OCI-LY3 (cell line): ENCODE data around the gene GABARAPL1.
A peak's percentile ranks its signal among the peaks of the same experiment; 100 is the strongest.

Experiments used
- H2AFZ ChIP-seq: fragments of 200-600, 300-600 bp; shearing (Covaris generic); 2 replicates; pipeline ENCODE4 v1.6.0; 2014; ENCODE audit warnings: antibody characterized with exemption, low read depth, low read length
- H3K27ac ChIP-seq: fragments of 200-600, 300-600 bp; sonication (generic); 2 replicates; pipeline ENCODE4 v1.5.1; 2014; ENCODE audit warnings: mild to moderate bottlenecking, low read length, moderate library complexity, mixed read lengths
- H3K27me3 ChIP-seq: fragments of 200-600, 300-600 bp; sonication (generic); 2 replicates; pipeline ENCODE4 v1.6.1; 2014; ENCODE audit warnings: low read depth, low read length, mixed read lengths
- H3K36me3 ChIP-seq: fragments of 200-600, 300-600 bp; sonication (generic); replicated peaks from 2 replicates; pipeline ENCODE3; 2014; ENCODE audit warnings: low read depth, low read length, mixed read lengths
- H3K4me1 ChIP-seq: fragments of 300-600, 200-600 bp; sonication (generic); 2 replicates; pipeline ENCODE4 v1.6.1; 2014; ENCODE audit warnings: low read length, mixed read lengths
- H3K4me2 ChIP-seq: fragments of 200-600, 300-600 bp; sonication (generic); 2 replicates; pipeline ENCODE4 v1.6.1; 2014; ENCODE audit warnings: low read length, mixed read lengths
- H3K4me3 ChIP-seq: fragments of 300-600, 200-600 bp; sonication (generic); 2 replicates; pipeline ENCODE4 v1.5.1; 2014; ENCODE audit warnings: antibody characterized with exemption, mild to moderate bottlenecking, low read length, moderate library complexity
- H3K79me2 ChIP-seq: fragments of 300-600, 200-600 bp; shearing (Covaris generic); 2 replicates; pipeline ENCODE4 v1.6.1; 2014; ENCODE audit warnings: mild to moderate bottlenecking, low read length, mixed read lengths
- H3K9ac ChIP-seq: fragments of 300-600, 200-600 bp; shearing (Covaris generic); 2 replicates; pipeline ENCODE4 v1.6.0; 2014; ENCODE audit warnings: mild to moderate bottlenecking, low read length, moderate library complexity
- H3K9me3 ChIP-seq: fragments of 200-600, 300-600 bp; shearing (Covaris generic); 2 replicates; pipeline ENCODE4 v1.6.1; 2014; ENCODE audit warnings: low read length, mixed read lengths; ENCODE audit not compliant: insufficient read depth
- H4K20me1 ChIP-seq: fragments of 200-600, 300-600 bp; sonication (generic); 2 replicates; pipeline ENCODE4 v1.6.1; 2016; ENCODE audit warnings: low read length, mixed read lengths; ENCODE audit not compliant: insufficient read depth
- EZH2phosphoT487 ChIP-seq: fragments of 200-600 bp; shearing (Covaris generic); IDR thresholded peaks from 2 replicates; pipeline ENCODE4 v1.6.1; 2018; ENCODE audit warnings: antibody characterized with exemption, mixed run types, low read depth
- TF ChIP-seq, protein P1 (sequence below): fragments of 200-600, 300-600 bp; sonication (generic); IDR thresholded peaks from 2 replicates; pipeline ENCODE4 v1.5.1; 2014; ENCODE audit warnings: antibody characterized with exemption, low read length, low read depth

Gene GABARAPL1

DNA sequence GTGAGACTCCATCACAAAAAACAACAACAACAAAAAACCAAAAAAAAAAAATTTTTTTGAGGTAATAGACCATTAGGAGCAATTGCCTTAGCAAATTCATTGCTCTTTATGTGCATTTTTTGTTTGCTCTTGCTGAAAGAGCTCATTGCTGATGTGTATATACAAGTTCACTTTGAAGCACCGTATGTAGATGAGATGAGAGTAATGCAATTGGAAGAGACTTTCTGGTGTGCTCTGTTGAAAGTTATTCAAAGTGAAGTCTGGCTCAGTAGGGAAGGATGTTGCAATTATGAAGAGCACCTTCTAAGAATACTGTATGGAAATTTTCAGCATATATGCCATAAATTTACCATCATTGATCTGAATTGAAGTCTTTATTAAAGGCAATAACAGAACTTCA lies 48.2 kb downstream of the GABARAPL1 start:
- Histone ChIP-seq H3K27me3 (0 out of 2 replicates have a peak, but pooled peaks cover 3% of the 10 kb centered on the region), H3K9me3 (no peaks in the 10 kb centered on the region), H3K36me3 (no peaks in the 10 kb centered on the region), H2AFZ (no peak overlapping the region), H3K79me2 (no peaks in the 10 kb centered on the region), H3K27ac (no peak overlapping the region), H3K9ac (no peak overlapping the region), H4K20me1 (no peaks in the 10 kb centered on the region), H3K4me2 (no peak overlapping the region), H3K4me1 (no peaks in the 10 kb centered on the region), H3K4me3 (no peak overlapping the region)
- TF ChIP-seq, protein P1, sequence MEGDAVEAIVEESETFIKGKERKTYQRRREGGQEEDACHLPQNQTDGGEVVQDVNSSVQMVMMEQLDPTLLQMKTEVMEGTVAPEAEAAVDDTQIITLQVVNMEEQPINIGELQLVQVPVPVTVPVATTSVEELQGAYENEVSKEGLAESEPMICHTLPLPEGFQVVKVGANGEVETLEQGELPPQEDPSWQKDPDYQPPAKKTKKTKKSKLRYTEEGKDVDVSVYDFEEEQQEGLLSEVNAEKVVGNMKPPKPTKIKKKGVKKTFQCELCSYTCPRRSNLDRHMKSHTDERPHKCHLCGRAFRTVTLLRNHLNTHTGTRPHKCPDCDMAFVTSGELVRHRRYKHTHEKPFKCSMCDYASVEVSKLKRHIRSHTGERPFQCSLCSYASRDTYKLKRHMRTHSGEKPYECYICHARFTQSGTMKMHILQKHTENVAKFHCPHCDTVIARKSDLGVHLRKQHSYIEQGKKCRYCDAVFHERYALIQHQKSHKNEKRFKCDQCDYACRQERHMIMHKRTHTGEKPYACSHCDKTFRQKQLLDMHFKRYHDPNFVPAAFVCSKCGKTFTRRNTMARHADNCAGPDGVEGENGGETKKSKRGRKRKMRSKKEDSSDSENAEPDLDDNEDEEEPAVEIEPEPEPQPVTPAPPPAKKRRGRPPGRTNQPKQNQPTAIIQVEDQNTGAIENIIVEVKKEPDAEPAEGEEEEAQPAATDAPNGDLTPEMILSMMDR: no peak
- no peak for TF ChIP-seq EZH2phosphoT487

DNA sequence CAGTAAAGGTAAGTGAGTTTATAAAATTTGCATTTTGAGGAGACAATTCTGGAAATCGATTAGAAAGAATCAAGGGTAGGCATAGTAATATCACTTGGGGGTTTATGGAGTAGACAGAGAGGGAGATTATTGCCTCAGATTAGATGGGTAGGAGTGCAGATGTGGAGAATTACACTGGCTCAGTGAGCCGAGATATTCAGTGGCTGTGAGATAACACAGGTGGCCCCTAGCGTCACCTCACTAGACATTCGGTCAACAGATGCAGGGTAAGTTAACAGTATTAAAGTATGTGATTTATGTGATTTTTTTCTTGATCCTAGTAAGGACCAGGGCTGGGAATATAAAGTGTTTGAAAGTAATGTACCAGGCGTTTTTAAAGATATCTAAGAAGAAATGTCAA lies 55.4 kb downstream of the GABARAPL1 start:
- no peak for TF ChIP-seq EZH2phosphoT487
- TF ChIP-seq, protein P1: no peak
- Histone ChIP-seq H3K9me3 (no peaks in the 10 kb centered on the region), H4K20me1 (no peaks in the 10 kb centered on the region), H3K4me3 (no peak overlapping the region), H3K79me2 (no peaks in the 10 kb centered on the region), H2AFZ (0 out of 2 replicates have a peak overlapping the region, but pooled peaks have one; percentile 11), H3K4me2 (peak overlapping the region; percentile 9; the same call in 1 of the 2 replicates), H3K27ac (no peak overlapping the region), H3K36me3 (no peaks in the 10 kb centered on the region), H3K9ac (no peak overlapping the region), H3K27me3 (no peaks in the 10 kb centered on the region), H3K4me1 (no peaks in the 10 kb centered on the region)

DNA sequence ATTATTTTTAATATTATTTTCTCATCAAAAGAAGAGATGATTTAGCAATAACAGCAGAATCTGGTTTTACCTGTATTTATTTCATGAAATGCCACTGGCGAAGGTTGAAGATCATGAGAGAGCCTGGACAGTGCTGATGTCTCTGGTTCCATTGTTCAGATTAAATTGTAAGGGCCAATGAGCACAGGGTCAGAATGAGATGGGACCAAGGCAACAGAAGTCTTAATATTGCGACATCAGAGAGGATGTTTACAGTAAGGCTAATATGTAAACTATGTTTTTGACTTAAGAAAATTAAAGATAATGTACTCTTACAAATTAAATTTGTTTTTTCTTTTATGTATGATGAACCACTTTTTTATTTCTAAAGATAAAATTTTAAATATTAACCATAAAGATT lies 59.8 kb downstream of the GABARAPL1 start:
- Histone ChIP-seq H3K4me3 (no peak overlapping the region), H2AFZ (no peak overlapping the region), H4K20me1 (no peaks in the 10 kb centered on the region), H3K4me1 (no peaks in the 10 kb centered on the region), H3K27me3 (no peaks in the 10 kb centered on the region), H3K27ac (no peak overlapping the region), H3K4me2 (no peak overlapping the region), H3K79me2 (no peaks in the 10 kb centered on the region), H3K36me3 (no peaks in the 10 kb centered on the region), H3K9me3 (no peaks in the 10 kb centered on the region), H3K9ac (no peak overlapping the region)
- TF ChIP-seq, protein P1: no peak
- TF ChIP-seq EZH2phosphoT487: no peak
